Measurements from ENCODE around the gene GALNT3. TPM values are rescaled to one million over a fixed set of nuclear protein-coding genes. Genes with fewer than 3 reads are reported as not detected.
A peak's percentile ranks its signal among the peaks of the same experiment; 100 is the strongest.

The GALNT3 gene
- total and polyA plus RNA-seq, 2 of the 8 experiments (the other 6 are each of a cell fraction or from before 2014, with no cell fraction given) = 3.4 to 23.6 TPM

DNA sequence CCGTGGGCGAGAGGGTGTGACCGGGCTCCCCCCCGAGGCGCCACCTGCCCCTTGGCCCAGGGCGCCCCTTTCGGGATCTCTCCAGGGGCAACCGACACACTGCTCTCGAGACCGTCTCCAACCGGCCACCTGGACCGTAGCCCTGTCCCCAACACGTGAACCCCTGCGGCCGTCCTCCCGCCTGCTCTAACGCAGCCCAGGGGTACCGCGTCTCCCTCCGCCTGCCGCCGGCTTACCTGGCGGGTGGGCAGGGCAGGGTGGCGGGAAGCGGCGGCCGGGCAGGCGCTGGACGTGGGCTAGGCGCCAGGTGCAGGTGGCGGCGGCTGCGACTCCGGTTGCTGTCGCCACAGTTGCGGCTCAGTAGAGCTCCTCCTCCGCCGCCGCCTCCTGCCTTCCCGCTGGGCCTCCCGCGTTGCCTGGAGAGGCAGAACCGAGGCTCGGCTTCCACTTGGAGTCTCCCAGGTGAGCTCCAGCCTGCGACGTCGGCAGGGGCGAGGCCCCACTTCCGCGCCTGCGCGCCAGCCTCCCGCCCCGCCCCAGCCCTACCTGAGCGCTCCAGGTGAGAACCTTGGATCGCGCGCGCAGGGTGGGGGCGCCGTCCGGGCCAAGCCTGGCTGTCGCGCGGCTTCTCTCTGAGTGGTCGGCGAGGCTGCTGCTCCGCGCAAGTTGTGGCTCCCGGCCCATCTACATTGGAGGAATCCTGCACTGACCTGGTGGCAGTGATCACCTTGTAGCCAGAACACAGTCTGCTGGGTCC, at the start of gene GALNT3 (continued):
- TF ChIP-seq JUN (IDR thresholded peaks at IDR 0.05; ENCODE audit: low read depth, low read length) (no peak), POLR2A (IDR thresholded peaks at IDR 0.05; ENCODE audit: control extremely low read depth in 1 of 2, low read depth in 2 of 2, low read length in 2 of 2) (peak; percentile 14 to 63), TCF12 (IDR thresholded peaks at IDR 0.05; ENCODE audit: low read depth, low read length) (no peak), SRF (IDR thresholded peaks at IDR 0.05; ENCODE audit: low read depth, low read length) (no peak), MAFK (IDR thresholded peaks at IDR 0.05; ENCODE audit: low read depth, low read length) (no peak), CTCF (IDR thresholded peaks at IDR 0.05; ENCODE audit: control extremely low read depth in 1 of 3, insufficient read depth in 1 of 3, low read depth in 1 of 3, low read length in 3 of 3) (no peak), CBX5 (IDR thresholded peaks at IDR 0.05; ENCODE audit: low read depth, low read length) (no peak), ASH2L (IDR thresholded peaks at IDR 0.05; ENCODE audit: low read length) (no peak), CHD1 (IDR thresholded peaks at IDR 0.05; ENCODE audit: low read depth, low read length) (no peak), CBX8 (IDR thresholded peaks at IDR 0.05; ENCODE audit: borderline replicate concordance, low read depth, low read length) (no peak), RAD21 (IDR thresholded peaks at IDR 0.05 in 1 of 2, conservative IDR thresholded peaks at IDR 0.05 in 1 of 2; ENCODE audit: low read depth in 2 of 2, low read length in 2 of 2) (no peak), BCL11A (IDR thresholded peaks at IDR 0.05; ENCODE audit: low read depth in 2 of 2, low read length in 2 of 2) (no peak), TAF1 (IDR thresholded peaks at IDR 0.05; ENCODE audit: low read depth, low read length) (peak; percentile 61), SAP30 (IDR thresholded peaks at IDR 0.05; ENCODE audit: insufficient read depth, insufficient replicate concordance, low read length) (no peak), SP2 (IDR thresholded peaks at IDR 0.05; ENCODE audit: low read length) (no peak), POU5F1 (IDR thresholded peaks at IDR 0.05; ENCODE audit: low read depth, low read length) (no peak), RNF2 (IDR thresholded peaks at IDR 0.05; ENCODE audit: borderline replicate concordance, low read depth, low read length, missing control alignments, poor library complexity, severe bottlenecking) (no peak), CEBPB (IDR thresholded peaks at IDR 0.05; ENCODE audit: low read depth, low read length) (no peak), RFX5 (IDR thresholded peaks at IDR 0.05; ENCODE audit: borderline replicate concordance, low read depth, low read length) (no peak), RXRA (IDR thresholded peaks at IDR 0.05; ENCODE audit: insufficient read depth, low read depth, low read length) (no peak), SUZ12 (IDR thresholded peaks at IDR 0.05; ENCODE audit: low read length) (no peak)
- TF ChIP-seq, protein P1, sequence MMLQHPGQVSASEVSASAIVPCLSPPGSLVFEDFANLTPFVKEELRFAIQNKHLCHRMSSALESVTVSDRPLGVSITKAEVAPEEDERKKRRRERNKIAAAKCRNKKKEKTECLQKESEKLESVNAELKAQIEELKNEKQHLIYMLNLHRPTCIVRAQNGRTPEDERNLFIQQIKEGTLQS (IDR thresholded peaks at IDR 0.05; ENCODE audit: insufficient read depth, low read depth, low read length) = no peak
